GM12878 (cell line): ENCODE results near the gene ADAMTSL1.

Experiments used
- CTCF ChIP-seq, 3 experiments: IDR thresholded peaks in 2 of 3; conservative IDR thresholded peaks in 1 of 3; 2 replicates each; pipeline ENCODE4 v1.5.1; 2011; ENCODE audit warnings: low read depth in 3 of 3, low read length in 3 of 3, mild to moderate bottlenecking in 3 of 3, control low read depth in 2 of 3, moderate library complexity in 2 of 3, inconsistent platforms in 1 of 3, mixed read lengths in 1 of 3; ENCODE audit not compliant: control insufficient read depth in 2 of 3, insufficient read depth in 1 of 3; ENCODE audit errors: extremely low read depth in 1 of 3
- GABPA ChIP-seq: IDR thresholded peaks from 2 replicates; pipeline ENCODE4 v1.6.1; 2014; ENCODE audit warnings: antibody characterized with exemption, low read depth, mild to moderate bottlenecking, inconsistent platforms
- MAX ChIP-seq: IDR thresholded peaks from 2 replicates; pipeline ENCODE4 v1.6.1; 2012; ENCODE audit warnings: low read depth, low read length, improper control_type of control experiment
- MTA3 ChIP-seq: IDR thresholded peaks from 2 replicates; pipeline ENCODE4 v1.6.1; 2012; ENCODE audit warnings: low read length, inconsistent platforms, borderline replicate concordance
- POLR2AphosphoS5 ChIP-seq: IDR thresholded peaks from 2 replicates; pipeline ENCODE4 v1.6.1; 2011; ENCODE audit warnings: mild to moderate bottlenecking, low read length, inconsistent platforms
- WRNIP1 ChIP-seq: IDR thresholded peaks from 2 replicates; pipeline ENCODE4 v1.6.1; 2011; ENCODE audit warnings: low read depth, low read length, improper control_type of control experiment, borderline replicate concordance

GRCh38 chr9:18893046-18893445 is 419.1 kb downstream of the ADAMTSL1 start:
- TF ChIP-seq POLR2AphosphoS5 = no peak
- TF ChIP-seq MAX = no peak
- TF ChIP-seq CTCF (IDR thresholded peaks at IDR 0.05 in 2 of 3, conservative IDR thresholded peaks at IDR 0.05 in 1 of 3; ENCODE audit: control insufficient read depth in 2 of 3, extremely low read depth in 1 of 3, insufficient read depth in 1 of 3, low read depth in 3 of 3, low read length in 3 of 3) = no peak
- TF ChIP-seq GABPA = no peak
- TF ChIP-seq WRNIP1 = no peak
- TF ChIP-seq MTA3 = no peak
